ENCODE data around the gene B3GNT4. TPM values are rescaled to one million over a fixed set of nuclear protein-coding genes. Genes with fewer than 3 reads are reported as not detected.

B3GNT4 gene
- total RNA-seq, 2 donors from 2014 or later = 1.6 to 1.8 TPM

- Mint-ChIP-seq H3K4me3 (no peak overlapping the region), H3K27me3 (ENCODE audit: insufficient read depth) (peaks cover 3% of the 10 kb centered on the region), H3K4me1 (no peaks in the 10 kb centered on the region), H3K27ac (no peak overlapping the region), H3K36me3 (ENCODE audit: low read depth) (peaks cover 34% of the 10 kb centered on the region), H3K9me3 (no peaks in the 10 kb centered on the region)
- Histone ChIP-seq H3K4me1 (ENCODE audit: control insufficient read depth, insufficient read depth, low read length) (no peaks in the 10 kb centered on the region), H3K36me3 (ENCODE audit: control insufficient read depth, insufficient read depth, low read length) (peaks cover 44% of the 10 kb centered on the region), H3K9me3 (ENCODE audit: control insufficient read depth, low read length) (no peaks in the 10 kb centered on the region), H3K27me3 (ENCODE audit: control insufficient read depth, insufficient read depth, low read length, poor library complexity, severe bottlenecking) (no peaks in the 10 kb centered on the region), H3K27ac (ENCODE audit: low read depth, low read length) (no peak overlapping the region), H3K9ac (ENCODE audit: extremely low read depth, low read length, poor library complexity, severe bottlenecking) (no peak overlapping the region), H3K4me3 (ENCODE audit: low read length) (no peak overlapping the region)
- WGBS, 2 experiments (ENCODE audit: insufficient coverage in 1 of 2, insufficient read length in 1 of 2) = 83 to 95% methylated on average over 3 to 6 of the region's 6 CpGs
- DNase-seq = no peak
- no peak for TF ChIP-seq CTCF (conservative IDR thresholded peaks at IDR 0.05)
These were observed 27.3 kb downstream of the B3GNT4 start for GRCh38 chr12:122230798-122231197.

- 96 to 98% methylated on average over 3 to 10 of the region's 10 CpGs for whole genome bisulfite sequencing, 2 experiments (ENCODE audit: insufficient coverage in 1 of 2, insufficient read length in 1 of 2)
These were observed 29.2 kb downstream of the B3GNT4 start for GRCh38 chr12:122232691-122233090.

GRCh38 chr12:122235741-122236140 is 32.2 kb downstream of the B3GNT4 start:
- H3K27ac Mint-ChIP-seq = no peak overlapping the region
- 89 to 96% methylated on average over 7 of the region's 7 CpGs for WGBS, 2 experiments (ENCODE audit: insufficient coverage in 1 of 2, insufficient read length in 1 of 2)
- H3K4me1 Mint-ChIP-seq = no peaks in the 10 kb centered on the region

More at GRCh38 chr12:122232691-122233090, 29.2 kb downstream of the B3GNT4 start:
- no peaks in the 10 kb centered on the region for H3K9me3 ChIP-seq (ENCODE audit: control insufficient read depth, low read length)
- H3K27me3 ChIP-seq (ENCODE audit: control insufficient read depth, insufficient read depth, low read length, poor library complexity, severe bottlenecking) = no peaks in the 10 kb centered on the region
- H3K9ac ChIP-seq (ENCODE audit: extremely low read depth, low read length, poor library complexity, severe bottlenecking) = no peak overlapping the region
- H3K27me3 Mint-ChIP-seq (ENCODE audit: insufficient read depth) = no peaks in the 10 kb centered on the region
- no peaks in the 10 kb centered on the region for H3K4me1 ChIP-seq (ENCODE audit: control insufficient read depth, insufficient read depth, low read length)
- no peak overlapping the region for H3K27ac Mint-ChIP-seq
- DNase-seq = no peak
- H3K4me1 Mint-ChIP-seq = no peaks in the 10 kb centered on the region
- H3K27ac ChIP-seq (ENCODE audit: low read depth, low read length) = no peak overlapping the region
- no peaks in the 10 kb centered on the region for H3K9me3 Mint-ChIP-seq
- H3K4me3 ChIP-seq (ENCODE audit: low read length) = no peak overlapping the region
- peaks cover 43% of the 10 kb centered on the region for H3K36me3 Mint-ChIP-seq (ENCODE audit: low read depth)
- no peak overlapping the region for H3K4me3 Mint-ChIP-seq
- TF ChIP-seq CTCF (conservative IDR thresholded peaks at IDR 0.05) = no peak
- H3K36me3 ChIP-seq (ENCODE audit: control insufficient read depth, insufficient read depth, low read length) = peaks cover 59% of the 10 kb centered on the region

More at GRCh38 chr12:122235741-122236140, 32.2 kb downstream of the B3GNT4 start:
- no peak for TF ChIP-seq CTCF (conservative IDR thresholded peaks at IDR 0.05)
- Histone ChIP-seq H3K9ac (ENCODE audit: extremely low read depth, low read length, poor library complexity, severe bottlenecking) (no peak overlapping the region), H3K27me3 (ENCODE audit: control insufficient read depth, insufficient read depth, low read length, poor library complexity, severe bottlenecking) (no peaks in the 10 kb centered on the region), H3K27ac (ENCODE audit: low read depth, low read length) (no peak overlapping the region), H3K9me3 (ENCODE audit: control insufficient read depth, low read length) (no peaks in the 10 kb centered on the region), H3K4me1 (ENCODE audit: control insufficient read depth, insufficient read depth, low read length) (no peaks in the 10 kb centered on the region), H3K4me3 (ENCODE audit: low read length) (no peak overlapping the region), H3K36me3 (ENCODE audit: control insufficient read depth, insufficient read depth, low read length) (peaks cover 77% of the 10 kb centered on the region)
- Mint-ChIP-seq H3K9me3 (no peaks in the 10 kb centered on the region), H3K36me3 (ENCODE audit: low read depth) (peaks cover 61% of the 10 kb centered on the region), H3K27me3 (ENCODE audit: insufficient read depth) (no peaks in the 10 kb centered on the region), H3K4me3 (no peak overlapping the region)
- no peak for DNase-seq
